B cell (primary cell): ENCODE results near the gene SH2D3C. TPM values are rescaled to one million over a fixed set of nuclear protein-coding genes. Genes with fewer than 3 reads are reported as not detected.

Experiments
- ATAC-seq: fragments of 200-7000 bp; cut with Tn5 transposase; one replicate; pipeline ENCODE4 v1.10.0; 2021; ENCODE audit warnings: low read depth, mild to moderate bottlenecking, moderate number of reproducible peaks, moderate library complexity
- CTCF ChIA-PET: fragments of 350-600 bp; sonication (Branson Sonifier 250); formaldehyde crosslinking; loops from one replicate; lab custom pipeline; 2021; ENCODE audit warnings: antibody characterized with exemption, inconsistent platforms; lab: Charles Lee
- POLR2A ChIA-PET: fragments of 350-600 bp; sonication (Branson Sonifier 250); formaldehyde crosslinking; loops from one replicate; lab custom pipeline; 2021; ENCODE audit warnings: antibody characterized with exemption; lab: Charles Lee
- DNase-seq: peaks from one replicate; pipeline ENCODE4 v3.0.0; 2013
- H2AFZ ChIP-seq: 2 replicates; pipeline ENCODE4 v1.6.1; 2012; ENCODE audit warnings: mild to moderate bottlenecking, low read depth, low read length; ENCODE audit not compliant: insufficient read depth, poor library complexity, severe bottlenecking
- H3K27ac ChIP-seq, 2 donors: 1 replicate in 1 of 2; 2 replicates in 1 of 2; pipeline ENCODE4 v1.5.1; 2012 to 2013; ENCODE audit warnings: low read length in 2 of 2, mild to moderate bottlenecking in 2 of 2, moderate library complexity in 1 of 2
- H3K27me3 ChIP-seq, 4 experiments: fragments of 200-600 bp in 1 of 4; sonication (generic) in 1 of 4; replicated peaks in 1 of 4; 1 replicate in 2 of 4; 2 replicates in 2 of 4; pipeline versions ENCODE4 v1.6.1 to v1.7.0; 2013 to 2016; ENCODE audit warnings: low read length in 3 of 4, mild to moderate bottlenecking in 2 of 4, mixed read lengths in 1 of 4, moderate library complexity in 1 of 4; ENCODE audit not compliant: insufficient read depth in 4 of 4, control insufficient read depth in 3 of 4; ENCODE audit errors: control extremely low read depth in 1 of 4
- H3K36me3 ChIP-seq, 2 experiments: replicated peaks in 1 of 2; 1 replicate in 1 of 2; 2 replicates in 1 of 2; pipeline versions ENCODE4 v1.6.1 to v1.7.1; 2013; ENCODE audit warnings: low read length in 1 of 2; ENCODE audit not compliant: insufficient read depth in 2 of 2, control insufficient read depth in 1 of 2; ENCODE audit errors: control extremely low read depth in 1 of 2, extremely low read depth in 1 of 2
- H3K4me1 ChIP-seq, 2 donors: fragments of 200-600 bp in 1 of 2; sonication (generic) in 1 of 2; 1 replicate in 1 of 2; 2 replicates in 1 of 2; pipeline versions ENCODE4 v1.5.1 to v1.6.1; 2013 to 2017; ENCODE audit warnings: low read length in 2 of 2; ENCODE audit not compliant: control insufficient read depth in 2 of 2, insufficient read depth in 2 of 2
- H3K4me2 ChIP-seq: replicated peaks from 2 replicates; pipeline ENCODE3; 2012; ENCODE audit warnings: mild to moderate bottlenecking, low read depth, low read length; ENCODE audit not compliant: poor library complexity, severe bottlenecking
- H3K4me3 ChIP-seq, 5 experiments: fragments of 200-600 bp in 1 of 5; sonication (generic) in 1 of 5; 1 replicate in 3 of 5; 2 replicates in 2 of 5; pipeline versions ENCODE4 v1.5.1 to v1.7.0; 2011 to 2016; ENCODE audit warnings: low read length in 4 of 5, mild to moderate bottlenecking in 4 of 5, low read depth in 2 of 5, control low read depth in 1 of 5, moderate library complexity in 1 of 5; ENCODE audit not compliant: insufficient read depth in 1 of 5; ENCODE audit errors: control extremely low read depth in 1 of 5, extremely low read depth in 1 of 5
- H3K79me2 ChIP-seq: fragments of 200-600 bp; sonication (generic); one replicate; pipeline ENCODE4 v1.6.0; 2016; ENCODE audit warnings: low read length; ENCODE audit not compliant: control insufficient read depth, insufficient read depth
- H3K9ac ChIP-seq: fragments of 200-600 bp; sonication (generic); 2 replicates; pipeline ENCODE4 v1.6.1; 2017; ENCODE audit warnings: mild to moderate bottlenecking, low read length, moderate library complexity
- H3K9me3 ChIP-seq, 3 donors: one replicate each; pipeline versions ENCODE4 v1.6.1 to v1.7.1; 2013; ENCODE audit warnings: low read length in 2 of 3; ENCODE audit not compliant: control insufficient read depth in 2 of 3, insufficient read depth in 1 of 3; ENCODE audit errors: control extremely low read depth in 1 of 3
- H4K20me1 ChIP-seq: 2 replicates; pipeline ENCODE4 v1.6.0; 2012; ENCODE audit warnings: mild to moderate bottlenecking, low read length; ENCODE audit not compliant: insufficient read depth, control insufficient read depth, poor library complexity, severe bottlenecking
- H3K27ac Mint-ChIP-seq: one replicate; pipeline ENCODE4 v1.8.0; 2021; ENCODE audit warnings: mixed read lengths
- H3K27me3 Mint-ChIP-seq: one replicate; pipeline ENCODE4 v1.8.0; 2021; ENCODE audit warnings: mixed read lengths
- H3K4me1 Mint-ChIP-seq: one replicate; pipeline ENCODE4 v1.8.0; 2021; ENCODE audit warnings: mixed read lengths
- H3K4me3 Mint-ChIP-seq: one replicate; pipeline ENCODE4 v1.8.0; 2021; ENCODE audit warnings: mixed read lengths
- H3K9me3 Mint-ChIP-seq: one replicate; pipeline ENCODE4 v1.8.0; 2022; ENCODE audit warnings: mixed read lengths; ENCODE audit not compliant: insufficient read depth
- EZH2 ChIP-seq: IDR thresholded peaks from 2 replicates; pipeline ENCODE4 v1.6.1; 2012; ENCODE audit warnings: borderline replicate concordance, low read depth, mild to moderate bottlenecking, moderate library complexity, low read length; ENCODE audit not compliant: insufficient read depth, poor library complexity, severe bottlenecking
- WGBS: methylation state at CpG from one replicate; pipeline ENCODE4 v1.1.5; 2013; ENCODE audit warnings: missing lambda C conversion rate; ENCODE audit not compliant: insufficient coverage; 5-methylcytosine and 5-hydroxymethylcytosine counted together
- intact Hi-C: fragments of 100-400 bp; cut with micrococcal nuclease; formaldehyde crosslinking; loops from one replicate; pipeline ENCODE4 v1.10.0; 2022
- polyA plus RNA-seq: library from polyadenylated mRNA; depleted of rRNA; stranded (reverse); fragments of >200 nt; gene quantifications from 2 replicates; pipeline ENCODE4 v1.2.3, GENCODE V29; 2012
- total RNA-seq, 2 donors: library from RNA; stranded (reverse); fragments of 120-200 nt in 1 of 2; gene quantifications; 1 replicate in 1 of 2; 2 replicates in 1 of 2; pipeline versions ENCODE4 v1.2.3 to v1.2.4, GENCODE V29; 2013 to 2022
- TF ChIP-seq, protein P1 (sequence below): fragments of 200-600 bp; IDR thresholded peaks from one replicate; pipeline ENCODE4 v1.8.0; 2022; ENCODE audit warnings: antibody characterized with exemption, mild to moderate bottlenecking

Gene SH2D3C
- total and polyA plus RNA-seq, 2 donors (not counting 1 experiment from before 2014, with no cell fraction given): 66.3 to 85.5 TPM

- intact Hi-C loops: no loop called here
- Histone ChIP-seq H3K27me3 (no peaks in the 10 kb centered on the region), H3K27ac (no peak overlapping the region), H3K9me3 (no peaks in the 10 kb centered on the region), H4K20me1 (no peaks in the 10 kb centered on the region), H2AFZ (no peak overlapping the region), H3K4me2 (no peak overlapping the region), H3K4me3 (no peak overlapping the region), H3K36me3 (no peaks in the 10 kb centered on the region), H3K9ac (no peak overlapping the region), H3K79me2 (no peaks in the 10 kb centered on the region), H3K4me1 (no peaks in the 10 kb centered on the region)
- H3K27me3 Mint-ChIP-seq: no peaks in the 10 kb centered on the region
- CTCF ChIA-PET: no interaction called here
- ATAC-seq: no peak
- H3K27ac Mint-ChIP-seq: no peak overlapping the region
- POLR2A ChIA-PET: no interaction called here
- DNase-seq: no peak
- no peaks in the 10 kb centered on the region for H3K4me1 Mint-ChIP-seq
- no peak for TF ChIP-seq EZH2
- TF ChIP-seq, protein P1, sequence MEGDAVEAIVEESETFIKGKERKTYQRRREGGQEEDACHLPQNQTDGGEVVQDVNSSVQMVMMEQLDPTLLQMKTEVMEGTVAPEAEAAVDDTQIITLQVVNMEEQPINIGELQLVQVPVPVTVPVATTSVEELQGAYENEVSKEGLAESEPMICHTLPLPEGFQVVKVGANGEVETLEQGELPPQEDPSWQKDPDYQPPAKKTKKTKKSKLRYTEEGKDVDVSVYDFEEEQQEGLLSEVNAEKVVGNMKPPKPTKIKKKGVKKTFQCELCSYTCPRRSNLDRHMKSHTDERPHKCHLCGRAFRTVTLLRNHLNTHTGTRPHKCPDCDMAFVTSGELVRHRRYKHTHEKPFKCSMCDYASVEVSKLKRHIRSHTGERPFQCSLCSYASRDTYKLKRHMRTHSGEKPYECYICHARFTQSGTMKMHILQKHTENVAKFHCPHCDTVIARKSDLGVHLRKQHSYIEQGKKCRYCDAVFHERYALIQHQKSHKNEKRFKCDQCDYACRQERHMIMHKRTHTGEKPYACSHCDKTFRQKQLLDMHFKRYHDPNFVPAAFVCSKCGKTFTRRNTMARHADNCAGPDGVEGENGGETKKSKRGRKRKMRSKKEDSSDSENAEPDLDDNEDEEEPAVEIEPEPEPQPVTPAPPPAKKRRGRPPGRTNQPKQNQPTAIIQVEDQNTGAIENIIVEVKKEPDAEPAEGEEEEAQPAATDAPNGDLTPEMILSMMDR: no peak
- 92% methylated on average over 11 of the region's 20 CpGs for WGBS
- H3K4me3 Mint-ChIP-seq: no peak overlapping the region
- no peaks in the 10 kb centered on the region for H3K9me3 Mint-ChIP-seq
Observed at GRCh38 chr9:127692071-127692470, 86.4 kb downstream of the SH2D3C start.

DNA sequence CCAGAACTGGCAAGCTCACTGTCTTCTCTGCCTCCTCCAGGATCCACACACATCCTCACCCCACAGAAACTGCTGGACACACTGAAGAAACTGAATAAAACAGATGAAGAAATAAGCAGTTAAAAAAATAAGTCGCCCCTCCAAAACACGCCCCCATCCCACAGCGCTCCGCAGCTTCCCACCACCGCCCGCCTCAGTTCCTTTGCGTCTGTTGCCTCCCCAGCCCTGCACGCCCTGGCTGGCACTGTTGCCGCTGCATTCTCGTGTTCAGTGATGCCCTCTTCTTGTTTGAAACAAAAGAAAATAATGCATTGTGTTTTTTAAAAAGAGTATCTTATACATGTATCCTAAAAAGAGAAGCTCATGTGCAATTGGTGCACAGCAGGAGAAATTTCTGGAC lies 87.7 kb downstream of the SH2D3C start:
- Mint-ChIP-seq H3K9me3 (no peaks in the 10 kb centered on the region), H3K4me3 (no peak overlapping the region), H3K27ac (no peak overlapping the region), H3K4me1 (no peaks in the 10 kb centered on the region), H3K27me3 (no peaks in the 10 kb centered on the region)
- ChIA-PET POLR2A (interaction anchor here (0.6 kb wide), 1 partner anchor 179 kb away, joined by 5 read pairs; no protein-coding TSS in a partner anchor), CTCF (no interaction called here)
- Histone ChIP-seq H3K36me3 (no peaks in the 10 kb centered on the region), H3K4me2 (no peak overlapping the region), H3K27ac (no peak overlapping the region), H3K4me1 (no peaks in the 10 kb centered on the region), H2AFZ (no peak overlapping the region), H3K4me3 (no peak overlapping the region), H3K9ac (no peak overlapping the region), H4K20me1 (no peaks in the 10 kb centered on the region), H3K79me2 (no peaks in the 10 kb centered on the region), H3K27me3 (no peaks in the 10 kb centered on the region), H3K9me3 (no peaks in the 10 kb centered on the region)
- TF ChIP-seq, protein P1: no peak
- intact Hi-C loops: no loop called here
- DNase-seq (no peak), ATAC-seq (no peak)
- whole genome bisulfite sequencing: 100% methylated on average over 3 of the region's 10 CpGs
